Stimulated activated CD8-positive, alpha-beta memory T cell treated with anti-CD3 and anti-CD28 coated beads, Interleukin-15, amount 100 ng/mL, for 1 hour (primary cell): ENCODE measurements around the gene ARMH1.
A peak's percentile ranks its signal among the peaks of the same experiment; 100 is the strongest.
"Not testable (repeated sequence)": the region's sequence is repeated elsewhere in the genome, so short reads cannot be mapped to it uniquely, and the experiment has no call there.

Experiments
- DNase-seq: peaks from one replicate; pipeline ENCODE4 v3.0.0-alpha.2; 2020; ENCODE audit warnings: low read depth

The ARMH1 gene

DNA sequence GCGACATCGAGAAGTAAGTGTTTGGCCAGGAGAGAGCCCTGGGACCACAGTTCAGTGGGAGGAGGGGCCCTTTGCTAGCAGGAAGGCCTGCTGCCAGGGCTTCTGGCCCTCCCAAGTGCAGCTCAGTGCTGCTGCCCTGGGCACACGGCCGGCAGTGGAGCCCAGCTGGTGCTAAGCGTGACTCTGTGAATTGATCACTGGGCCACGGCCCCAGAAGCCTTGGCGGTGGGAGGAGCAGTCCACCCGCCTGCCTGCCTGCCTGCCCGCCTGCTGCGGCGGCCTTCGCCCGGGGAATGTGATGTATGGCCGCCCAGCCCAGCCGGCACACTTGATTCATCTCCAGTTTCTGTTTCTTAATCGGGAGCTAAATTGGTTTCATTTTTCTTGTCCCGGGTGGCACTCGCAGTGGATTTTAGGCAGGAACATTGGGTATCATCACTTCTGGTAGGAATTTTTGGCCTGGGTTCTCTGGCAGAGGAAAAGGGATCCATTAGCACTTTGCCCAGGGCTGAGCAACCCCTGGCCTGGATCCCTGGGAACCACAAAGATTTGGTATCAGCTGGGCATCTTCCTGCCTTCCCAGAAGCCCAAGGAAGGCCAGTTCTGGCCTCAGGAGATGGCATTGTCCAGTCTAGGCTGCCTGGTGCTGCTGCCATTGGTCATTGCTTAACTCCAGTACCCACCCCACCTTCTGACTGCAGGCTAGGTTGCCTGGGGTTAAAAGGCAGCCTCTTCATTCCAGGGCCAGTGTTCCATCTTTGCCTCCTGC, 28.9 kb upstream of the ARMH1 start:
- DNase-seq: no peak

DNA sequence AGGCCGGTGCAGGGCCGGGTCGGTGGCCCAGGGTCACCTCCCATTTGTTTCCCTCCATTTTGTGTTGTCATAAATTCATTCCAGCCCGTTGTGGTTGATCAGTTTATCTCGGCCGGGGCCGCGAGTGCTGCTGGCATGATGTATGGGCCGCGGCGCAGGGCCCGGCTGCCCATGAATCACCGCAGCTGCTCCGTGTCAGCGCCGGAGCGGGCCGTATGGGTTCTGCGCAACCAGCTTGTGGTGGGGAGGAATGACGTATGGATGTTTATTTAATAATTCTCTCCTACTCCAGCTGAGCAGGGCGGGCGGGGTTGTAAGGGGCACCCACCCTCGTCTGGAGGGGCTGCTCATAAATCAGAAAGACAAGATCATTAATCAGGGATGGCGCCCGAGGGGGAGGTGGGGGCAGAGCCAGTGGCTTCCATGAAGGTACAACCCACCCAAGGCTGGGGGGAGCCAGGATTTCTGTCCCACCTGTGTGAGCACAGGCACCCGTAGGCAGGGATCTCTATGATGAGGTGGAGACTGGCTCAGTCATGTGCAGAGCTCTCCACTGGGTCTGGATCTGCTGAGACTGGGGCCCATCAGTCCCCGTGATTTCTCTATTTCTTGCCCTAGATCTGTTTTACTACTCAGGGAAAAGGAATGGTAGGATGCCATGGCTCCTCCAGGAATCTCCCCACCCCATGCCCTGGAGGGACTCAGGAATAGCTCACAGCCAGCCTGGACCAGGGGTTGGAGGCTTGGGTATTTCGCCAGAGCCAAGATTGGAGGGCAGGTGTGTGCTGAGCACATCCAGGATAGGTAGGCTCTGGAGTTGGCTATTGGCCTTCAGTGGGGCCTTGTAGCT, 28.0 kb upstream of the ARMH1 start:
- no peak for DNase-seq

DNA sequence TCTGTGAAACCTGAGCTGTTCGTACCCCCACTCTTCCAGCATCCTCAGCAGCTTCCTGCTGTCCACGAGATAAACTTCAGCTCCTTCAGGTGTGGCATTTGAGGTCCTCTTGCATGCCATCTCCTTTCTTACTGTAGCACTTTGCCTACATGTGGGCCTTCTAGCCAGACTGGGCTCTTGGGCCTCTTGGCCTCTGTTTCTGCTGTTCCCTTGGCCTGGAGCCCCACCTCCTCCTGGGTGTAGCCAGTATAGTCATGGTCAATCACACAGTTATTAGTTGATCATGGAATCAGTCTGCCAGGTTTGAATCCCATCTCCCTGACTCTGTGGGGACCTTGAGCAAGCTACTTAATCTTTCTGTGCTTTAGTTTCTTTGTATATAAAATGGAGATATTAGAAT, 26.6 kb upstream of the ARMH1 start:
- no peak for DNase-seq

DNA sequence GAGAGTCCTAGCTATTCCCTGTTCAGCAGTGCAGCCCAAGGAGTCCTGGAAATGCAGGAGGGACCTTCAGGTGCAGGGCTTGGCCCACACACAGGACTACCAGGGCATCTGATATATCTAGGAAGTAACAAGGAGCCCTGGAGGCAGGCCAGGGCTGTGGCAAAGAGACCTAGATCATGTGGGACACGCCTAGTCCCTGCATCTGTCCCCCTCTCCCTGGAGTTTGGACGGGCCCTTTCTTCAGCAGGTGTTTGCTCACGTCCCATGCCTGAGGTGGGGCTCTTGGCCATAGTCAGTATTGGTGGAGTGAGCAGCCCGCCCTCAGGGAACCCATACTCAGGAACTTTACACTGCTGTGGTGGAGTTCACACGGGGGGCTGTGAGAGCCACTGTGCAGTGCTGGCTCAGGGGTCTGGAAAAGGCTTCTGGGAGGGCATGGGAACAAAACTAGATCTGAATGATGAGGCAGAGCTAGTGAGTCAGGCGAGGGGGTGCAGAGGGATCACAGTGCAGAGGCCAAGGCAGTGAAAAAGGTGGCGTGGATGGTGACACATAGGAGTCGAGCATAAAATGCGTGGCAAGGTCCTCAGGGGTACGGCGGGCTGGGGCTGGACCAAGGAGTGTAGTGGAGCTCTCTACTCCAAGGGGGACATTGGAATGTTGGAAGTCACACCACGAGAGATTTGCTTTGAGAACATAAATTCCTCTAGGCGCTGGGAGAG, 25.8 kb upstream of the ARMH1 start:
- DNase-seq: no peak

DNA sequence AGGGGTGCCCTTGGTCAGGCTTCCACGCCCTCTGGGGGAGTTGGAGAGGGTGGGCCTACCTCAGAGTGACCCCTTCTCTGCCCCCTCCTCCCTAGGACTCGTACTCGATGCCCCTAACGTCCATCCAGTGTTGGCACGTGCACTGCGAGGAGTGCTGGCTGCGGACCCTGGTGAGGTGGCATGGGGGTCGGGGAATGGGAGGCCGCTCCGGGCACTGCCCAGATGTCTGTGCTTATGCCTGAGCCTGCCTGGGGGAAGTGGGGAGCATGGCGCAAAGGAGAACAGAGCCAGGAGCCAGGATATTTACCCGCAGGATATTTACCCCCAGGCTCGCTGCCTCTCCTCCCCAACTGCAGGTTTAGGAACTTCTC, 24.7 kb upstream of the ARMH1 start:
- DNase-seq: no peak

DNA sequence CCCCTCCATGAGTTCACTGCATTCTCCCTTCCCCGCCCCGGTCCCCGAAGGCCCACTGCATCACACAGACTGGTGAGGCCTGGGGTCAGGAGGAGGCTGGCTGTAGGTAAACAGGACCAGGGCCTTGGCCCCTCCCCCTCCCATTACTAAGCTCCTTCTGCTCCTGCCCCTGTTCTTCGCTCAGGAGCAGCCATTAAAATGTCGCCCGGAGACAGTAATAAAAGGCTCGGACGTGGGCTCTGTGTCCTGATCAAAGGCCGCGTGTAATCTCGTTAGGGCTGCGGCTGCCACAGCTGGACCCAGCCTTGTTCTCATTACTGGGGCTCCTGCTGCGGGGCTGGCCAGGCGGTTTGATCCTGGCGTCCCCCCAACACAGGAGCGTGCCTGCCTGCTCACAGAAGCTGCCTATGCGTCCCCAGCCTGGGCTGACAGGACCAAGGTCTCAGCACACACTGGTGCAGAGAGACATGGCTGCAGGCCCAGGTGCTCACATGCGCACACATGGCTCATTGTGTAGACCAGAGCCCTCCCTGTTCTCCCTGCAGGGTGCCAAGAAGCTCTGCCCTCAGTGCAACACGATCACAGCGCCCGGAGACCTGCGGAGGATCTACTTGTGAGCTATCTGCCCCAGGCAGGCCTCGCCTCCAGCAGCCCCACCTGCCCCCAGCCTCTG, 24.2 kb upstream of the ARMH1 start:
- no peak for DNase-seq

DNA sequence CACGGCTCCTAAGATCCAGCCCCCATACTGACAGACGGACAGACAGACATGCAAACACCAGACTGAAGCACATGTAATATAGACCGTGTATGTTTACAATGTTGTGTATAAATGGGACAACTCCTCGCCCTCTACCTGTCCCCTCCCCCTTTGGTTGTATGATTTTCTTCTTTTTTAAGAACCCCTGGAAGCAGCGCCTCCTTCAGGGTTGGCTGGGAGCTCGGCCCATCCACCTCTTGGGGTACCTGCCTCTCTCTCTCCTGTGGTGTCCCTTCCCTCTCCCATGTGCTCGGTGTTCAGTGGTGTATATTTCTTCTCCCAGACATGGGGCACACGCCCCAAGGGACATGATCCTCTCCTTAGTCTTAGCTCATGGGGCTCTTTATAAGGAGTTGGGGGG, 23.4 kb upstream of the ARMH1 start:
- no peak for DNase-seq

DNA sequence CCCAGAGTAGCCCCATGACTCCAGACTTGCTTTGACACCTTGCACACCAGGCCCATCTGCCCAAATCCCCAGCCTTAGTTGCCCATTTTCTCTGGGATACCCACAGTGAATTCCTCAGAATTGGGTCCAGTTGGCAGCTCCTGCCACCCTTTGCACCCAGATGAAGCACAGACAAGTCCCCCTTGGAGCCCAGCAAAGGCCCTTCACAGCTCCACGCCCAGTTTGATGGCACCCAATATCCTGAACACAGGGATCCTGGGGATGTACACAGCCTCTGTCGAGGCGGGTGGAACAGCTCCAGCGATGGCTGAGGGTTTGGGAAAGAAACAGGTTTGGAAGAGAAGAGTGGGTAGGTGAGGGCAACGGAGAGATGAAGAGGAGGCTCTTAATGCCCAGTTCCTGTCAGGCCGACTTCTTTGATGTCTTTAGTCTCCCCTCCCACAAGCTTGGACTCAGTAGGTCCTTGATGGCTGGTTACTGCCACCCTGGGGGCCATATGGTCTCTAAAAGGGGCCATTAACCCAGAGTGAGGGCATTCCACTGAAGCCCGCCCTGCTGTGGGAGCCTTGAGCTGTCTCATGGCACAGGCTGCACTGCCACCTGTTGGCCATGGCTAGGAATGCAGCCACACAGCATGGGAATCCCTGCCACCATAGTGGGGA, 21.9 kb upstream of the ARMH1 start:
- DNase-seq: peak; percentile 60

DNA sequence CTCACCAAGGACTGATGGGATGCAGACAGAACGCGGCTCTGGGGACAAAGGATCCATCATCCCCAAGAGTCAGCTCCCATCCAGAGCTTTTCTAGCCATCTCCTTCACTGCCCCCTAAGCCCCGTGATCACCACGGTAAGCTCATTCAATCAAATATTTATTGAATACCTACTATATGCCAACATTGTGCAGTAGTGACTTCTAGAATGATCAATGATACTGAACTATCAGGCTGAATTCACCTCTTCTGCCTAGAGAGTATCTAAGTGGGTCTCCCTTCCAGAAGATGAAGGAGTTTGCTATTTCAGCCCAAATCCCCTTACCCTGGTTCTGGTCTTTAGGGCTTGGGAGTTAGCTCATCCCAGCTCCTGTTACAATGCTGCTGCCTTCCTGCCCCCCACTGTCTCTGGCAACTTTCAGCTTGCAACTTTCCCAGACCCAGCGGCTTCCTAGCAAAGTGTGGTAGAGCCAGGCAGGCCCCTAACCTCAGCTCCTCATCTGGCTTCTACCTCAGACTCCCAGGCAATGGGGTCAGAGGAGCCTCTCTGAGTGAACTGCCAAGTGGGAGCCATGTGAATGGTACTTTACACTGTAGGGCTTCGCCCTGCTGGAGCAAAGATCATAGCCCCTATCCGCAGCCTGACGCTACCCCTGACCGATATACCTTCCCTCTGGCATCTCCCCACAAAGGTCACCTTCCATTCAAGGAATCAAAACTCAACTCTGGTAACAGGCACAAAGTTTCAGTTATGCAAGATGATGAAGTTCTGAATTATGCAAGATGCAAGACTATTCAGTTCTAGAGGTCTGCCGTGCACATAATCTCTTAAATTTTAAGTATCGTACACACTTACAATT, 21.2 kb upstream of the ARMH1 start:
- no peak for DNase-seq

DNA sequence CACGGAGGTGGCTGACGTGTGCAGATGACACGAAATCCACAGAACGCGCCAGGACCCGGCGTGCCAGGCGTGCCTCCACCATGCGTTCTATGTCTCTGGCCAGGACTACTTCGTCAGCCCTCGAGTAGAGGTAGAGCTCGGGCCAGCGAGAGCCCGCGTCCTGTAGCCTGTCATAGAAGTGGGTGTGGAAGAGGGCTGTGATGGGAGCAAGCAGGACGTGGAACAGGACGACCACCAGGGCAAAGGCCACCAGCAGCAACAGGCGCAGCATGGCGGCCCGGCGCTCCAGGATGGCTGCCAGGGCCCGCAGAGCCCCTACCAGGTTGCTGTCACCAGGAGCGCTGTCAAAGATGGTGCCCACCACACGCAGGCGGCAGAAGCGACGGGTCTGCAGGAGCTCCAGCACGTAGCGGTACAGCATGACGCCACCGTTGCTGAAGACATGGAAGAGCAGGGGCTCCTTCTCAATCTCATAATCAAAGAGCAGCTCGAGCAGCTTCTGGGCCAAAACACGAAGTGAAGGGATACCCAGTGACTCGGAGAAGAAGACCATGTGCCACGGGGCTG, 19.8 kb upstream of the ARMH1 start:
- DNase-seq: no peak

DNA sequence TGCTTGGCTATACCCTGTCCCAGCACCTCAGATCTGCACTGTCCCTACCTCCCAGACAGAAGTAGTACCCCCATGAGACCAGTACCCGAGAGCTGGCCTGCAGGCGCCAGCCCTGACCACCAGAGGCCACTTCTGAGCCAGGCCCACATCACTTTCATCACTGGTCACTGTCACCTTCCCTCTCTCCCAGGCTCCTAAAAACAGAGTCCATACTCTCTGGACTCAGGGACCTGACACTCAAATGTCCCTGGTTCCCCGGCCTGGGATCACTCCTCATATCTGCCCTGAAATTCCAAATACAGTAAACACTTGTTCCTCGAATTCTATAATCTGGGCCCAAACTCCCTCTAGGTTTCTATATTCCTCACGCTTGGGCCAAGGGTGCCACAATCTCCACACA, 18.9 kb upstream of the ARMH1 start:
- DNase-seq: no peak

DNA sequence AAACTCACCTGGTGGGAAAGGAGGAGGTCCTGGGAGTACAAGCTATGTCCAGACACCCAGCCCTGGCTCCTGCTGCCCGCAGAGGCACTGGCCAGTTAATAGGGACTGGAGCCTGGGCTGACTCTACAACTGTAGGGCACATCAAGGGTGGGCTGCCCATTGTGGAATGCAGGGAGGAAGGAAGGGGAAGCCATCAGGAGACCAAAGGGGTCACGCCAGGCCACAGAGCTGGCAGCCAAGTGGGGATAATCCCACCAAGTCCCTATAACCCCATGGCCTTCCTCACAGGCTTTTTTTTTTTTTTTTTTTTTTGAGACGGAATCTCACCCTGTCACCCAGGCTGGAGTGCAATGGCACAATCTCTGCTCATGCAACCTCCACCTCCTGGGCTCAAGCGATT, 14.9 kb upstream of the ARMH1 start:
- DNase-seq: no peak

DNA sequence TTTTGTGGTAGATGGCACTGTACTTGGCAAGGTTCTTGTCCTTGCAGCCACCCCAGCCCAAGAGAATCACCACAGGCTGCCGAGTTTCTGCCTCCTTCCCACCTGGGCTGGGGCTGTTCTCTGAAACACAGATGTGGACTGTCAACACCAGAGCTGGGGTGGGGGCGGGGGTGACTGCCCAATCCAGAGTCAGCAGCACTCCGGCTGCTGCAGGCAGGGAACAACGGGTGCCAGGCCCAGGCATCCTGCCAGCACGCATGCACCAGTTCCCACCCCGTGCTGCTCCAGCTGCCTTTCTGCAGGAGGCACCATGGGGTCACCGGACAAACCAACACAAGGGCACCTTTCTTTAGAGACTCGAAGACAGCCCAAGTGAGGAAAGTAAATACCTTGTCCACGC, 14.3 kb upstream of the ARMH1 start:
- no peak for DNase-seq

DNA sequence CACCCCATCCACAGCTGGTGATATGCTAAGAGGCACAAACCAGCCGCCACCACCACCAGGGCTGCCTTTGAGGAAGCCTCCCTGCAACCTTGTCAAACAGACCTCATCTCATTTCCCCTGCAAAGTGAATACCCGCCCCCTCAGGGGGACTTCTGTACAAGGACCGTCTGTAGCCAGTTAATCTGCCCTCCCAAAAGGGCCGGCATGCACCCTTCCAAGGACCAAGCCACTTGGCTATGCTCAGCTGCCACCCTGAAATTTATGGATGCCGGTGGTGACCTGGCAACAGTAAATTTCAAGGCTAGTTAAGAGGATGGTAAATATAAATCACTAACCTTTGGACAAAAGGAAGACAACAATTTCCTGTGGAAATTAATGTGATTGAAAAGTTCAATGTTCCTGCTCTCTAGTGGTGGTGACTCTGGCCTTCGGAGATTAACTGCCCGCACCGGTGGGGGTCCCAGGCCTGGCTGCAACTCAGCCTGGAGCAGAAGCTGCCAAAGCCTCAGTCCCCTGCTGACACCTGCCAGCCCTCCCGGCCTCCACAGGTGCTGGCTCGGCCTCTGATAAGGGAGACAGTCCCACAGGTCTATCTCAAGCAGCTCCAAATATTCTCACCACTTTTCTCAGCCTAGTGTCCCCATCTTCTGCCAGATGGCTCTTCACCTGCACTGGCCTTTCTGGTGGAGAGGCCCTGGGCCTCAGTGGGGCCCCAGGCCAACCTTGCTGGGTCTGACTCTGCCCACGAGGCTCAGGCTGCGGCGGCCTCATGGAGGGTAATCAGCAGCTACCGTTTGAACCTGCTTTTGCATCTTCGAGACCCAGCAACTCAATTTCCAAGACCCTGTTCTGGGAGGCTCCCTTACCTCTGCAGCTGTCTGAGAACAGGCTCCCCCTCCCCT, 12.5 kb upstream of the ARMH1 start:
- DNase-seq: no peak

DNA sequence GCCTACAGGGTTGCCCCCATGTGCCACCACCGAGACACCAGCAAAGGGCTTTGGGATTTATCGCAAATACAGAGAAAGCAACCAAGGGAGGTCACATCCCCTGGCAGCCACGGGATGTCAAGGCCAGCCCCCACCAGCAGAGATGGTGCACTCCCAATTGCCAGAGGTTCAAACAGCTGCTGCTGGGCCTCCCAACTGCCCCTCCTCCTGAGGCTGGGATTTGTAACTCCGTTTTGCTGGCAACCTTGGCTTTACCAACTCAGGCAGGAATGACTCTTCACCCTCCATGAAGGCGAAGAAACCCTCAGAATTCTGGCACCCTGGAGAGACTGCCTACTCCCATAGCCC, 11.9 kb upstream of the ARMH1 start:
- no peak for DNase-seq

DNA sequence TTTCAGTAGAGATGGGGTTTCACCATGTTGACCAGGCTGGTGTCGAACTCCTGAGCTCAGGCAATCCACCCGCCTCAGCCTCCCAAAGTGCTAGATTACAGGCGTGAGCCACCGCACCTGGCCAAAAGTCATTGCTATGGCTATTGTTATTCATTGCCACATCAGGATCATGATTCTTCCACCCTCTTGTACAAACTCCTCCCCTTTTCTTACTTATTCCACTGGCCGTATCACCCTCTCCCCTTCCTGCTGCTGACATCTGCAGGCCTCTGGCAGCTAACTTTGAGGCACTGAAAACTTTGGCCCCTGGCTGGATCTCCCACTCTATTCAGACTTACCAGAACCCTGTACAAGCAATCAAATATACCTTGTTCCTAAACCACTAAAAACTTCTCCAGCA, 11.1 kb upstream of the ARMH1 start:
- no peak for DNase-seq

DNA sequence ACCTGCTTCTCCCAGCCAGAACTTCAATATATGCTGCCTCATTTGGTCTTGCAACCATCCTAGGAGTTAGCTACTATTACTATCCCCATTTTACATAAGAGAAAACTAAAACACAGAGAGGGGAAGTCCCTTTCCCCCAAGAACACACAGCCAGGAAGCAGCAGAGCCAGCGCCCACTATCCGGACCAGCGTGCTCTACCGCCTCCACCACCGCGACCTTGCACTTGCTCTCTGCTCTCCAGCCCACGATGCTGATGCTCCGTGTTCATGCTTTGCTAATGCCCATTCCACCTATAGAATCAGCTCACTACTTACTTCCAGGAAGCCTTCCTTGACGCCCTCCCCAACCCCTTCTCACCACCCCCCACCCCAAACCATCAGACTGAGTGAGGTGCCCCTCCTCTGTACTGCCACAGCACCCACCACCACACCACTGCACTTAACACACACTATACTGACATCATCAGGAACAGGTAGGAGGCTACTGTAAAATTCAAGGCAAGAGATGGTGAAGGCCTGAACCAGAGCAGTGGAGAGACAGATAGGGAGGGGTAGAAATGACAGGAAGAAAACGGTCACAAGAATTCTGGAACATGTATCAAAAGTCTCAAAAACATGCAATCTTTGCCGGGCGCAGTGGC, 9.7 kb upstream of the ARMH1 start:
- no peak for DNase-seq

DNA sequence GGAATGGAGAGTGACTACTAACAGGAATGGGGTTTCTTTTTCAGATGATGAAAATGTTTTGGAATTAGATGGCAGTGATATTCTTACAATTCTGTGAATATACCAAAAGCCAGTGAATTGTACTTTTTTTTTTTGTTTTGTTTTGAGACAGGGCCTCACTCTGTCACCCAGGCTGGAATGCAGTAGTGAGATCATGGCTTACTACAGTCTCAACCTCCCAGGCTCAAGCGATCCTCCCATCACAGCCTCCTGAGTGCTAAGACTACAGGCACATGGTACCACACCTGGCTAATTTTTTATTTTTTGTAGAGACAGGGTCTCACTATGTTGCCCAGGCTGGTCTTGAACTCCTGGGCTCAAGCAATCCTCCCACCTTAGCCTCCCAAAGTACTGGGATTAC, 7.8 kb upstream of the ARMH1 start:
- DNase-seq: not testable (repeated sequence)
